ENCODE results near the gene CAMK4. TPM values are rescaled to one million over a fixed set of nuclear protein-coding genes. Genes with fewer than 3 reads are reported as not detected.

CAMK4 gene
- total RNA-seq, 1 donor from 2014 or later: 2.7 TPM

GRCh38 chr5:111422747-111423720, 198.8 kb downstream of the CAMK4 start:
- Histone ChIP-seq H3K36me3 (no peaks in the 10 kb centered on the region), H3K27ac (no peak overlapping the region), H3K9me3 (no peaks in the 10 kb centered on the region), H3K4me1 (no peaks in the 10 kb centered on the region), H3K27me3 (ENCODE audit: low read depth) (no peaks in the 10 kb centered on the region), H3K4me3 (no peak overlapping the region)
- ATAC-seq: no peak
- DNase-seq: no peak
- TF ChIP-seq CTCF (IDR thresholded peaks at IDR 0.05): no peak
- intact Hi-C loops (cut with DNase I): no loop called here

GRCh38 chr5:111425205-111425604, 201.0 kb downstream of the CAMK4 start:
- intact Hi-C loops (cut with DNase I): no loop called here
- H3K36me3 ChIP-seq: no peaks in the 10 kb centered on the region

GRCh38 chr5:111427762-111428161, 203.6 kb downstream of the CAMK4 start:
- DNase-seq (no peak), ATAC-seq (no peak)
- Histone ChIP-seq H3K9me3 (no peaks in the 10 kb centered on the region), H3K36me3 (no peaks in the 10 kb centered on the region), H3K4me1 (no peaks in the 10 kb centered on the region), H3K4me3 (no peak overlapping the region), H3K27me3 (ENCODE audit: low read depth) (no peaks in the 10 kb centered on the region), H3K27ac (no peak overlapping the region)
- intact Hi-C loops (cut with DNase I): no loop called here
- no peak for TF ChIP-seq CTCF (IDR thresholded peaks at IDR 0.05)

More at GRCh38 chr5:111425205-111425604, 201.0 kb downstream of the CAMK4 start:
- Histone ChIP-seq H3K4me3 (no peak overlapping the region), H3K27me3 (ENCODE audit: low read depth) (no peaks in the 10 kb centered on the region), H3K27ac (no peak overlapping the region), H3K9me3 (no peaks in the 10 kb centered on the region), H3K4me1 (no peaks in the 10 kb centered on the region)
- ATAC-seq (no peak), DNase-seq (no peak)
- no peak for TF ChIP-seq CTCF (IDR thresholded peaks at IDR 0.05)

- no peak for DNase-seq
- intact Hi-C loops (cut with DNase I): no loop called here
- H3K27me3 ChIP-seq (ENCODE audit: low read depth): no peaks in the 10 kb centered on the region
- H3K36me3 ChIP-seq: no peaks in the 10 kb centered on the region
- no peak for TF ChIP-seq CTCF (IDR thresholded peaks at IDR 0.05)
- no peaks in the 10 kb centered on the region for H3K4me1 ChIP-seq
- H3K9me3 ChIP-seq: no peaks in the 10 kb centered on the region
- no peak for ATAC-seq
- H3K4me3 ChIP-seq: no peak overlapping the region
- no peak overlapping the region for H3K27ac ChIP-seq
These were observed 208.8 kb downstream of the CAMK4 start for GRCh38 chr5:111432883-111433536.

- no peaks in the 10 kb centered on the region for H3K36me3 ChIP-seq
These were observed 210.6 kb downstream of the CAMK4 start for GRCh38 chr5:111434800-111435199.

More at GRCh38 chr5:111434800-111435199, 210.6 kb downstream of the CAMK4 start:
- no peak overlapping the region for H3K27ac ChIP-seq
- H3K27me3 ChIP-seq (ENCODE audit: low read depth): no peaks in the 10 kb centered on the region
- TF ChIP-seq CTCF (IDR thresholded peaks at IDR 0.05): no peak
- DNase-seq (no peak), ATAC-seq (no peak)
- intact Hi-C loops (cut with DNase I): no loop called here
- H3K4me1 ChIP-seq: no peaks in the 10 kb centered on the region
- no peaks in the 10 kb centered on the region for H3K9me3 ChIP-seq
- H3K4me3 ChIP-seq: no peak overlapping the region

All from lower lobe of right lung (tissue), 2 donors.